Femur (tissue), 1 donor: ENCODE data around the gene PAPOLG.
"Not testable (repeated sequence)": the region's sequence is repeated elsewhere in the genome, so short reads cannot be mapped to it uniquely, and the experiment has no call there.

Experiments
- DNase-seq: peaks from one replicate; pipeline ENCODE4 v3.0.0-alpha.2; 2017

The PAPOLG gene

DNA sequence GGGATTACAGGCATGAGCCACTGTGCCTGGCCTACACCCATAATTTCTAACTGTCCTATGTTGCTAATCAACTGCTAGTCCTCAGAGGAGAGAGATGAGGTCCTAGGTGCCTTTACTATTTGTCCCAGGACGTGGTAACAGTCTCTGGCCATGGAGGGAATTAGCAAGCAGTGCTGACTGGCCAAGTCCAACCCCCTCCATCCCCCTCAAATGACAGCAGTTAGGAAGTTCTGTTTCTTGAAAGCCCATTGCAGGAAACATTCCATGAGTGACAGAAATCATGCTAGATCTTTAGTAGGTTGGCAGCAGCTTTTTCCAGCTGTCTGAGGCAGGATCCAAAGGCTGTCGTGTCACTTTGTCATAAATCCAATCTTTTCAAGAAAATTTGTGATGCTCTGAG is 69.6 kb downstream of the PAPOLG start:
- no peak for DNase-seq

DNA sequence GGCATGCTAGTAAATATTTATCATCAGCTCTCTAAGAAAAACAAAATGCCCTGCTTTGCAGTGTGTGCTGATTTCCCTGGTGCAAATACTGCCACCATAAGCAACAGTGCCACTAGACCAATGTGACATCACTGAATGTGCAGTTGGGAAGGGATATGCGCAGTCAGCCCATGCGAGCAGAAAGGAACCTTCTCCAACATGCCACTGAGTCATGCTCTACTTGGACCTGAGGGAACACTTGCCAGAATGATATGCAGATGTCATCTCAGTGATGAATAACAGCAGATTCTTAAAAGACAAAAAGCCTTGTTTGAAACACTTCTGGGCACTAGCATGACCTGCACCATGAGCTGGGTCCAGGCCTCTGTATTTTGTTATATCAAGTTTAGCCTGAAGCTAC is 70.0 kb downstream of the PAPOLG start:
- DNase-seq, result no peak

DNA sequence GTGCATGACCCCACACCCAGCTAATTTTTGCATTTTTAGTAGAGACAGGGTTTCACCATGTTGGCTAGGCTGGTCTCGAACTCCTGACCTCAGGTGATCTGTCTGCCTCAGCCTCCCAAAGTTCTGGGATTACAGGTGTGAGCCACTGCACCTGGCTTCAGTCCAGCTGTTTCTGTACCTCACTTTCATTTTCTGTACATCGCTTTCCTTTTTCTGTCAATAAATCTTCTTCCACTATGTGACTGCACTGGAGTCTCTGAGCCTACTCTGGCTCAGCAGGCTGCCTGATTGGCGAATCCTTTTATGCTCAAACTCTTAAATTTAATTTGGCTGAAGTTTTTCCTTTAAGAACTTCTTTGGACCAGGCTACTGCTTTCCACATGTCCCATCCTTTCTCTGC is 70.8 kb downstream of the PAPOLG start:
- not testable (repeated sequence) for DNase-seq

DNA sequence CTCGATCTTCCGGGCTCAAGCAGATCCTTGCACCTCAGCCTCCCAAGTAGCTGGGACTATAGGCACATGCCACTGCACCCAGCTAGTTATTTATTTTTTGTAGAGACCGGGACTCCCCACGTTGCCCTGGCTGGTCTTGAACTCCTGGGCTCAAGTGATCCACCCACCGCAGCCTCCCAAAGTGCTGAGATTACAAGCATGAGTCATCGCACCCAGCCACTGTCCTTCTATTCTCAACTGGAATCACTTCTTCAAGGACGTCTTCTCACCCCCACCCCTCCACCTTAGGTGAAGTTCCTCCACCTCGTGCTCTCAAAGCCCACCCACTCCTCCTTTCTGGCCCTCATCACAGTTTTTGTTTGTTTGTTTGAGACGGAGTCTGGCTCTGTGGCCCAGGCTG is 71.3 kb downstream of the PAPOLG start:
- DNase-seq, result no peak

DNA sequence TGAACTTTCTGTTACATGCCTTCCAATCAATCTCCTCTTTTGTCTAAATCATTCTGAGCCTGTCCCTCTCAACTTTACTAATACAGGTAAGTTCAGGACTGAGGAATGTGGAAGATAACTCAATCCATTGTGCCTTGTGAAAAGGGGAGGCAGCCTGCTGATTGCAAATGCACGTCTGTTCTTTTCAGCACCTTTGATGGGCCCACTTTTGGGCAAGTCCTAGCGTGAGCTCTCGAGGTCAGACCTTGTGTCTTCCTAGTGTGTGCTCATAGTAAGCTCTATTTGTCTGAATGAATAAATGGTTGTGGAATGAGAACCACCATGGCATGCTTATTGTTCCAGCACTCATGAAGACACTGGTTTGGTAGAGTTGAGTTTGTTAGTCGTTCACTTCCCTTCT is 74.9 kb downstream of the PAPOLG start:
- DNase-seq, result no peak

DNA sequence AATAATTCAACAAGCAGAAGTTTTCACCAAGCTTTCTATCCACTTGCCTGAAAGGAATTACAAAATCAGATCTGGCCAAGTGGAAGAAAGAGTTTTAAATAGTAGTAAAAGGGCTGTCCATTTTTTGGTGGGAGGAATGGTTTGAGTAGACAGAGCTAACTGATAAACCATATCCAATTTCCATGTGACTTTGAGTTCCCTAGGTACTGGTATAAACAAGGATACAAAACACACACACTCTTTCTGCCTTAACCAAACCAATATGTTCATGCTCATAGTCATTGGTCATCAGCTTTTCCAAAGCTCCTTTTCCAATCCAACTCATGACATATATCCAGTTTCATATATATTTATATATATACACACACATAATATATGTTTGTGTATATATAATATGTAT is 75.9 kb downstream of the PAPOLG start:
- no peak for DNase-seq

DNA sequence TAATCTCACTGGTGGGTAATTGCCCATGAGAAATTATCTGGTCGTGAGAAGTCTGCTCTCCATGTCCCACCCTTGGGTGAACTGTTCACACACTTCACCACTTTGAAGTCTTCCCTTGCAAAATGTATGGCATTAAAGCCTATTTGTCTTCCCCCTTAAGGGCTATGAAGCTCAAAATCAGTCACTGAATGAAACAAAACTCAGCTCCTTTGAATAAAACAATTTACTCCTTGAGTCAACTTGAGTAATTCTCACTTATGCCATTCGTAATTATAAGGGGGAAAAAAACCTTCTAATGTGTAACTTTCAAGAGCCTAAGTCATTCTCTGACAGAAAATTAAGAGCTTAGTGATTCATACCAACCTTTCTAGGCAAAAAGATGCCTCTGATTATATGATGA is 76.6 kb downstream of the PAPOLG start:
- DNase-seq, result no peak

DNA sequence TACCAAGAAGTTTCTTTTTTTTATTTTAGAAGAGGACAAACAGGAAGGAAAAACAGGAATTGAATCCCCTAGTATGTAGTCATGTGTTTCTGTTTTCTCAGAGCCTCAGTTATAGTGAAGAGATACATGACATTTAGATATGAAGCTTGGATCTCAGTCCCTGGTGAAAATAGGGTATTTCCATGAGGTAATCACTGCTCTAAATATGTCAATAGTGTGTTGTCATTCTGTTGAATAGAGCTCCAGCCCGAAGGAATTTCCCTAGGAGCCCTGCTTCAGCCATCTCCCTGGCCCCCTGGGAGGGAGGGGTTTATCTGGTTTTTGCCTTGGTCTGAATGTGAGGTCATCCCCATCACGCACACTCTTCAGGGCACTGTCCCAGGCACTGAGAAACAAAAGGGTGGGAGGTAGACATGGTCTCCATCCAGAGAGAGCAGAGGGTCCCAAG is 78.2 kb downstream of the PAPOLG start:
- no peak for DNase-seq

DNA sequence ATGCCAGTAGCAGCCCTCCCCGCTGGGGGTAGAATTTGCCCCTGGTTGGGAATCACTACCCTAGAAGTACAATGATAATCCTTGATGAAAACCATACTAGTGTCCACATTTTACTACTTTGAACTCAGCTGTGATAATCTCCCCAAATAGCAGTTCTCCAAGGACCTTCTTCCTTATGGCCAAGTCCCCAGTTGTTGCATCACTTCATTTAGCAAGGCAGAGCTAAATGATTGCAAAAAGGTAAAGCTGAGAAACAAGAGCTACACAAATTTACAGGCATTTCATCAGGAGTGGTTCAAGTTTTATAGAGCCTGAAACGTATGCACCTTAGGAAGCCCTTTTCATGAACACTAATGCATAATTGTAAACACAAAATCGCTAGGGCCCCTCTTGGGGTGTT is 80.4 kb downstream of the PAPOLG start:
- no peak for DNase-seq

DNA sequence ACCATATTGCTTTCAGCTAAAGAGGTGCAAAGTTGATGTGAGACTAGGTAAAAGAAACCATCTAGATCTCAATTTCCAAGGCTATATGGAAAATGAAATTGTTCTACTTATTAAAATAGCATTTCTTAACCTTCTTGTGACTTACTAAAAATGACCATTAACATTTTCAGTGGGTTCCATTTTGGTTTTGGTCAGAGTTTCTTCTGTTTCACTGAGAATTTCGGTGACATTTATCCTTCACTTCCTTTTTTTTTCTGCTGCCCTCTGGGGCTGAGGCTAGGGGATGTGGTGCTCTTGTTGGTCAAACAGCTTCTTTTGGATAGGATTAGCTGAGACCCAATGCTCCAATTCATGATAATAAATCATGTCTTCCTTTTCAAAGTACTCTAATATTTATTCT is 81.1 kb downstream of the PAPOLG start:
- DNase-seq, result no peak

DNA sequence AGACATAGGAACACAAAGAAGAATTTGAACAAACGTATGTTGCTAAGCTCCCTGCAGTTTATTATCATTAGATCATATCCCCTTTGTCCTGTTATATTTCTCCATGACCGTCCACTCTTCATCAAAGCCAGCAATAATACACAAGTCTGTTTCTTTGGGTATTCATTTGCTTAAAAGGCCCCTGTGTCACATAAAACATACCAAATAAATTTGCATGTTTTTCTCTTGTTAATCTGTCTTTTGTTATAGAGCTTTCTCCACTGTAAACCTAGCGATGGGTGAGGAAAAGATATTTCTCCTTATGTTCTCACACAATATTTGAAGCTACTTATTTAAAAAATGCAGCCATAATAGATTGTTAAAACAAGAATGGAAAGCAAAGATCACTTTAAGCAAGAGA is 82.4 kb downstream of the PAPOLG start:
- DNase-seq, result no peak

DNA sequence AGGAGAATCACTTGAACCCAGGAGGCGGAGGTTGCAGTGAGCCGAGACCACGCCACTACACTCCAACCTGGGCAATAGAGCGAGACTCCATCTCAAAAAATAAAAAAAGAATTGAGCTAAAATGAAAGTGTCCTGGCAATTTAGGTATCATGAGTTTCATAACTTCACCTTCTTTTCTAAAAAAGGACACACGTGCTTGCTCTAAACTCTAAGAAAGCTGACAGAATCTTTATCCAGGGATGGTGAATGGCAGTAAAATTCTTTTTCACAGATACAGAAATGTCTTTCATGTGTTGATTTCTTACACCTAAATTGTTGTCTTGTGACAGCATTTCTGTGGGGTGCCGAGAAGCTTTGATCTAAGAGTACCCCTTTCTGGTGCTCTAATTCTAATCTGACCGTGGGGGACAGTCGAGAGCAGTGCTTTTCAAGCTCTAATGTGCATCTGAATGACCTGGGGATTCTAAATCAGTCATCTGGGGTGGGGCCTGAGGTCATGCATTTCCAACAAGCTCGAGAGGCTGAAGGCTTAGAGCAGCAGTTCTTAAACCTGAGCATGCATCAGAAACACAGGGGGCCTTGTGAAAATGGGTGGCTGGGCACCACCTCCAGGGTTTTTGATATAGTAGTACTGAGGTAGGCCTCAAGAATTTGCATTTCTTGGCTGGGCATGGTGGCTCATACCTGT is 83.2 kb downstream of the PAPOLG start:
- DNase-seq, result no peak

DNA sequence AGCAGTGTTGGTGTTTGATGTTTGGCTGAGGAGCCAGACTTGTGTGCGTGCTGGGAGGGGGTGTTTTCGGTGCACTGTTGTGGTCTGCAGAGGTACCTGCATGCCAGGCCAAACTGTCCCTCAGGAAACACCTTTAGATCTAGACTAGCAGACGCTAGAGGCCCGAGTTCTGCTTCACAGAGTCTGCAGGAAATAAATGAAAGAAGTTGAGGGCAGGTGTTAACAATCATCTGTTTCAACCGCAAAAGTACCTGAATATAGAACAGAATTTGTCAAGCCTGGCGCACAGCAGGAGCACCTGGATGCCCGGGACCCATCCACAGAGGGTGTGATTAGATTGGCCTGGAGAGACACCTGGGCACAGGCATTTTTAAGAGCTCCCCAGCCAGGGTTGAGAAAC is 84.8 kb downstream of the PAPOLG start:
- no peak for DNase-seq

DNA sequence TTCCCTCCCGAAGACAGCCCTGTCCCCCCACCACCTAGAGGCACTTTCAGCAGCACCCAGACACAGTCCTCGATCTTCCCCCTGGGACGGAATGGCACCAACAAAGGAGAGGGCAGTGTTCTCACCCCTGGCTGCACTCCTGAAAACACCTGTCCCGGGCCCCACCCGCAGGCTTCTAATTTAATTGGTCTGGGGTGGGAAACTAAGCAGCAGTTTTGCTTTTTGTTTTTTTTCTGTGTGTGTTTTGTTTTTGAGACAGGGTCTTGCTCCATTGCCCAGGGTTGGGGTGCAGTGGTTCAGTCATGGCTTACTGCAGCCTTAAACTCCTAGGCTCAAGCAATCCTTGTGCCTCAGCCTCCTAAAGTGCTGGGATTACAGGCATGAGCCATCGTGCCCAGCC is 86.9 kb downstream of the PAPOLG start:
- DNase-seq, result no peak

DNA sequence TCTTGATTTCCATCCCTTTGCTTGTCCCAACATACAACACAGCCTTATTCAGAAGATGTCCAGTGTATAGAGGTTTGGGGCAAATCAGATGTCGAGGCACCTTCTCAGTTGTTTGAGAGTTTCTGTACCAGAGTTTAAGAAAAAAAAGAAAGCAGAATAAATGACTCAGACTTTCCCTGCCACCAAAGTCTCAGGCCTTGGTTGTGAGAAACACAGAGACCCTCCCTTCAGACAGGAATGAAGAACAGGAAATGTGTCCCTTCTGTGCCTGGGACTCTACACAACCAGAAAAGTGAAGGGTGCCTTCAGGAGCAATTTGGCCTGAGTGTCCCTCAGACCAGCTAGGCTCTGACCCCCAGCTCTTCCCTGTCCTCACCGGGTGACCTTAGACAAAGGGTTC is 88.0 kb downstream of the PAPOLG start:
- no peak for DNase-seq

DNA sequence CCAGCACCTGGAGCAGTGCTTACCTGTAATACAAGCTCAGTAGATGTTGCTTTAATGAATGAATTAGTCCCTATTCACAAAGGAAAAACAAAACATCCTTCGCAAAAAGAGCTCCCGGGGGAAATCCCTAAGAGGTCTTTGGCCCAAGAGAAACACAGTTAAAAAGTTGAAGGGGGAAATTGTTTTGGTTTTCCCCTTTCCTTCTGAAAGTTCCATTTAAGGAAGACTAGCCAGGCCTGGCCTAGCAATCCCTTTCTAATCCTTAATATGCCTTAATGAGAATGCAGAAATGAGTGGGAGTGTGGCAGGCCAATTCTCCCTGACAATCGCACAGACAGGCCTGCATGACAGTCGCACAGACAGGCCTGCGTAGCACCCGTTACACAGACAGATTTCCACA is 91.8 kb downstream of the PAPOLG start:
- DNase-seq, result no peak
